Activated T-cell treated with anti-CD3 and anti-CD28 coated beads for 1 hour (primary cell): ENCODE measurements around the gene APOBEC2.

Source experiments
- DNase-seq: peaks from one replicate; pipeline ENCODE4 v3.0.0-alpha.2; 2020; ENCODE audit warnings: low read depth

APOBEC2 gene

DNA sequence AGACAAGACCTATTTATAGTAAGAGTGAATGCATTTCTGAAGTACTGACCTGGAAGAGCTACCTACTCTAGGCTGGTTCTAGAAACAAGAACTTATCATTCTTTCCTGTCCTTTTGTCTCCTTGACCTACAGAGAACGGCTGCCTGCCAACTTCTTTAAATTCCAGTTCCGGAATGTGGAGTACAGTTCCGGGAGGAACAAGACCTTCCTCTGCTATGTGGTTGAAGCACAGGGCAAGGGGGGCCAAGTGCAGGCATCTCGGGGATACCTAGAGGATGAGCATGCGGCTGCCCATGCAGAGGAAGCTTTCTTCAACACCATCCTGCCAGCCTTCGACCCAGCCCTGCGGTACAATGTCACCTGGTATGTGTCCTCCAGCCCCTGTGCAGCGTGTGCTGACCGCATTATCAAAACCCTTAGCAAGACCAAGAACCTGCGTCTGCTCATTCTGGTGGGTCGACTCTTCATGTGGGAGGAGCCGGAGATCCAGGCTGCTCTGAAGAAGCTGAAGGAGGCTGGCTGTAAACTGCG lies 8.3 kb downstream of the APOBEC2 start:
- no peak for DNase-seq

DNA sequence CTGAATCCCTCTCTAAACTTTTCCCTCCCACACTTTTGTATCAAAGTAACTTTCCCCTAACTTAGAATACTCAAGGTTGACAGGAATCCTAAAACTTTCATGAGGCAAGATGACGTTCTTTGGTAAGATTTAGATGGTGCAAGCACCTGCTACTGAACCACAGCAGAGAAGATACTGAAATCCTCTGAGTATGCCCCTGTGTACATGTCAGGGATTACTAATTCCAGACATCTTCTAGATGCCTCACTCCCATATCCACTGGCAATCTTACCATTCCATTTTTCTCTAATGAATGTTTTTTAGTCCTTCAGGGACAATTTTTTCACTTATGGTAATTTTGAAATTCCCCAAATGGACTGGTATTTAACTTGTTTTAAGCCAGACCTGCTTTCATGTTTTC lies 9.1 kb downstream of the APOBEC2 start:
- DNase-seq: no peak

DNA sequence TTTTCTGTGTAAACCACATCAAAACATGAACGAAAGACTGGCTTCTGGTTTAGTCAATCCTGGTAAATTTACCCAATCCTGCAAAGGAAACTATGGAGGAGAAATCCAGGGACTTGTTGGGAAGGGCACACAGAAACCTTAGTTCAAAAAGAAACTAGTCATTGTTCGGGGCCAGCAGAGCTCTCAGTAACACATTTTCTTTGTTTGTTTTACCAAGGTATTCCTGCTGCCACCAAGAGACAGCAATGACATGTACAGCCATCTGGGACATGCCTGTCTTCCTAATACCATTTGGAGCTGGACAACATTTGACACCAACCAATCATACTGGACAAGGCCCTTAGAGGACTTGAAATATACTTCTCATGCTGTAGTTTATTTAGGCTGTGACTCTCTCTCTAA lies 10.9 kb downstream of the APOBEC2 start:
- no peak for DNase-seq

DNA sequence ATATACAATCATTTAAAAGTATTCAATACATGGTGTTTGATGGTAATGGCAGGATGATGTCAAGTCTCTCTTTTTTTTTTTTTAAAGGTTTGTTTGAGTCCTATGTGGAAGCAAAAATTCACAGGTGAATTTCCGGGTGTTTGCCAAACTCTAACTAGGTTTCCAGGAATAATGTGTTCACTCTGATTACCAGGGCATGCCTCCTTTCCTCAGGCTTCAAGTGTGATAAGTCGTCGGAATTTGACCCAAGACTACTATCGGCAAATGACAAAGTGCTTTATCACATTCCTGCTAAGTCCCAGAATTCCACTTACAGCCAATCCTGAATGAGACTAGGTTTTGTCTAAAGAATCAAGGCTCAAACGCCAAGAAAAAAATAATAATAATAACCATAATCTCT lies 11.8 kb downstream of the APOBEC2 start:
- no peak for DNase-seq

DNA sequence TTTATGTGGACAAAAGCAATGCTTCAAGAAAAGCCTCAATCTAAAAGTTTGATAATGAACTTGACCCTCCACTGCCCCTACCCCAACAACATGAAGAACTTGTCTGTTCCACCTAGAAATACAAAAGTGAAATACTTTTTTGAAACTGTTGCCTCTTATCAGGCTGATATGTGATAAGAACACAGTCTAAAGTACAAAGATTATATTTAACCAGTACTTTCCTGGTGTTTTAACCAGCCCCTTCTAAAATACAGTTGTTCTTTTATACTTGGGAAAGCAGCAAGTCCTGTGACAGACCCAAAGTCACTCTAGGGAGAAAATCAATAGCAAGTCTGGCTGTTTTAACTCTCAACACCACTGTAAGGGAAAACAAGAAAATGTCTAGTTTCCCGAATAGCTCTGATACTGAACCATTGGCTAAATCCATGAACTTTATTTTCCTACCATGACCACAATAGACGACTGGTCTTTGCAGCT lies 12.6 kb downstream of the APOBEC2 start:
- DNase-seq: no peak

DNA sequence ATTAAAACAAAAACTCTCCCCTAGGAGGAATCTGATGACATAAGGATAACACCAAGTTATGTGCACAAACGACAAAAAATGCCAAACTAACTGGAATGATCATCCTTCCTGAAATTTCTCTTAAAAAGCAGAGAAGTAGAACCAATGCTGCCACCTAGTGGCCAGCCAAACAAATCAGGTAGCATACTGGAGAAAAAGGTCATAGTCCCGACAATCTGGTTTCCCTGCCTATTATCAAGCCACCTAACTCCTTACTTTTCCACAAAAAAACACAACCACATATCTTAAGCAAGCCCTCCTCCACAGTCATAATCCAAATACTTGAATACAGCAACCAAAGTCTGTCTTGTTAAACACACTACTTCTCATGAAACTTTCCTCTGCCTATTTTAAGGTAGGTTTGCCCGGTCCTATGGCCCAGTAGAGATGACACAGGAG lies 13.9 kb downstream of the APOBEC2 start:
- DNase-seq: peak; percentile 62

DNA sequence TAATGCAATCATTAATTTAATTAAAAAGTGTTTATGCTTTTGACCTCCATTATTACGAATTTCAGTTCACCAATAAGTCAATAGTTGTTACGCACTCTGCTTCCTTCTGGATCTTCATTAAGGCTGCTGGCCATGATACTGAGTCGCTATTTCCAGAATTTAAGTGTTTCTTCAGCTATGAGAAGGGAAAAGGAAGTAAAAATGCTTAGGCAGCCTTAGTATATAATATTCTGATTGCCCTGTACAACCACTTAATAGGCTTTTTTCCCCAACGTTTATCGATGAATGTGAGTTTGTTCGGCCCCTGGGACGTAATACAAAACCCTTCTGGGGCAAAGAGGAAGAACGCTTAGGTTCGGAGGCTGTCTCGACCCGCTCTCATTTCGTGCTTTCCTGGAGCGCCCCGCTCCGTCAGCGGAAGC lies 18.5 kb downstream of the APOBEC2 start:
- peak; percentile 51 for DNase-seq

DNA sequence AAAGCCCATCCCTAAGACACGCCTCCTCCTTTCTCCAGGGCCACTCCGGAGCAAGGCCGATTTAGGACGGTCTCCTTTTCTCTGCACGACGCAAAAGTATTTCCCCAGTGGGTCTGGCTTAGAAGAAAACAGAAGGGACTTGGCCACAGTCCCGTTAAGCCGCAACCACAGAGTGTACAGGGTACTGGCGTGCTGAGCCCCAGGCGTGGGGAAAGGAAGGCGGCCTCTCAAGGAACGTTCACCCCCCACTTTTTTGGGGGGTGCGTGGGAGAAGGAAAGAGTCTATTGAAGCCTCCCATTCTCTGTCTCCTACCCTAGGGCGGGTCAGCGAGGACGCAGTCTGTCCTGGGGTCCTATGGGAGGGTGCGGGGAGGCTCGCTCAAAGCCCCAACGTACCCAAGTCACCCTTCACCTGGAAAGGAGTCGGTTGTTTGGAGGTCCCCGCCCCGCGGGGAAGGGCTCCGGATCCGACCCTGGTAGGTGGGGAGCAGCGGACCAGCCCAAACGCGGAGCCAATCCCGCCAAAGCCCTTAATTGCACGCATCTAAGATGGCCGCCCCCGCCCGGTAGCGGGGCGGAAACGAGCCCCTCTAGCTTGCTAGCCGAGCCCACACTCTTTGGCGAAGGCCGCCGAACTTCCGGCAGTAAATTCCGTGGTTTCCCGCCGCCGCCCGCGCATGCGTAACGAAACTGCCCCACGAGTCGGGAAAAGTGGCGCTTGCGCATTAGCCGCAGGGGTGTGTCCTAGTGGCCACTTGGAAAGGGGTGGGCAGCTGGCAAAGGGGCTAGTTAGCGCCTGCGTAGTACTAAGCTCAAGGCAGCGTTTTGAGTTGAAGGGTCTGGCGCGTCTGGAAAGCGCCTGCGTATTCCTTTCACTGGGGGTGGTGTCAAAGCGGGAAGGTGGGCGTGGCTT lies 19.2 kb downstream of the APOBEC2 start, which contains the start of gene OARD1:
Gene OARD1, minus strand, starts transcription at position 434 of the 913 bp plus-strand sequence. CDS start 722 bp downstream, outside the sequence.
- DNase-seq: peak; percentile 100

DNA sequence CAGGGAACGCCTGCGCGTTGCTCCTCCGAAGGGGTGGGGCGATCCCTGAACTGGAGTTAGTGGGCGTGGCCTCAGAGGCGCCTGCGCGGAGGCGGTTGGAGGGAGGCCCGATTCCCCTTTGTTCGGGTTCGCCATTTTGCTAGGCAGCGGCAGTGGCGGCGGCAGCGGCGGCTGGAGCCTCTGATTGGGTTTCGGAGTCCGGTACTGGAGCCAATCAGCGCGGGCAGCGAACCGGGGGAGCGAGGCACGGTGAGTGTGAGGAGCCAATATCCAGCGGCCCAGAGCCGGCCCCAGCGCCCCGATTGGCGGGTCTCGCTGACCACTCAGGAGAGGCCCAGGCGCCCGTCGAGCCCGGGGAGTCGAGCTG lies 19.8 kb downstream of the APOBEC2 start, which contains the start of gene NFYA:
Gene NFYA, plus strand, starts transcription at position 139 of the 367 bp plus-strand sequence. CDS start 6,116 bp downstream, outside the sequence.
- peak; percentile 100 for DNase-seq

DNA sequence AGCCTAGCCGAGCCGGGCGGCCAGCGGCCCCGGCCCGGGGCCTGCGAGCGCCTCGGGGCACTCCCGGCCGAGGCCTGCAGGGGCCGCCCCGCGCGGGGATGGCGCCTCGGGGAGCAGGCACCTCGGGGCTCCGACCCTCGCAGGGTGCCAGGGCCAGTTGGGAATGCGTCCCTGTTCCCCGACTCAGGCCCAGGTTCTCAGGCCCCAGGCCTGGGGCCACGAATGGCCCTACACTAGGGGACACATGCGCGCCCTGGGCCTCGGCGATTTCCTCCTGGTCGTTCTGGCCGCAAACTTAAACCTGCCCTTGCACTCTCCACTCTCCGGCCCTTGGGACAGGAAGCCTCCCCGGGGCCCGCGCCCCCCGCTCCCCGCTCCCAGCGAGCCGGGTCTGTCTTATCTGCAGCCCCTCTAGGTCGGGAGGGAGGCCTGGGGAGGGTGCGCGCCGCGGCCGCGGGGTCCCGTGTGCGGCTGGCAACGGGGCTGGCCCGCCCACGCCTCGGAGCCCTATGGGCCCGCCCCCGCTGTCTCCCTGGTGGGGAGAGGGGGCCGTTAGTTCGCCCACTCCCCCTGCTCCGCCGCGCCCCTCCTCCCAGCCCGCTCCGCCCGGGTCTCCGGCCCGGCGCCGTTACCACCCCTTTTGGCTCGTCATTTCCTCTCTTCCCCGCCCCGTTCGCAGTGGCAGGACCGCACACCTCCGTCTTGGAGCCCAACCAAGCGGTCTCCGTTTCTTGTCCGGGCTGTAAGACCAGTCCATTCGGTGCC lies 20.4 kb downstream of the APOBEC2 start:
- peak; percentile 71 for DNase-seq

DNA sequence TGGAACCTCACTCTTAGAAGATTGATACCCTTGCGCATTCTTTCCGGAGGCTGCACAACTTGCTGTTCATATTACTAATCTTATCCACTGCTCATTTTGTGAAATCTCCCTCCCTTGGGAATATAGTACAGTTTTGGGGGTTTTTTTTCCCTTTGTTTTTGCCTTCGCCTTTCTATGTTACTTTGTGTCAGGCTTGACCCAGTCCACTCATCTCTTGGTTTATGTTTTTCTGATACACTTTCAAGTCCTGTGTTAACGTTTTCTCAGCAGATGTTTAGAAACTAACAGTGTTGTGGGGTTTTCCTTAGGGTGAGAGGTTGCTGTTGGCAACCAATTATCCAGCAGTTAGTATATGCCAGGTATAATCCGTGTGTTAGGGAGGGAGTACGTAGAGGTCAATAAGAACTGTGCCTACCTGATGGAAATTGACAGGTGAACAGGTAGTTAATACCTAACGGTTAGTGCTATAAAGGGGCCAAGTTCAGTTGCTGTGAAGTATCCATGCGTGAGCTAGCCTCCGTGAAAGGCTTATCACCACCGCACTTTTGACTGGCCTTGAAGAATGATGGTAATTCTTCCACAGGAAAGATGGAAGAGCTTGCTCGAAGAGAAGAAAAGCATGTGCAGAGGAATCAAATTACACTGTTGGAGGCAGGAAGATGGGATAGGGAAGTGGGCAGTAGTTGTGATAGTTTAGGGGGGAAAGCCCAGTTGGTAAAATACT lies 21.1 kb downstream of the APOBEC2 start:
- DNase-seq: no peak

DNA sequence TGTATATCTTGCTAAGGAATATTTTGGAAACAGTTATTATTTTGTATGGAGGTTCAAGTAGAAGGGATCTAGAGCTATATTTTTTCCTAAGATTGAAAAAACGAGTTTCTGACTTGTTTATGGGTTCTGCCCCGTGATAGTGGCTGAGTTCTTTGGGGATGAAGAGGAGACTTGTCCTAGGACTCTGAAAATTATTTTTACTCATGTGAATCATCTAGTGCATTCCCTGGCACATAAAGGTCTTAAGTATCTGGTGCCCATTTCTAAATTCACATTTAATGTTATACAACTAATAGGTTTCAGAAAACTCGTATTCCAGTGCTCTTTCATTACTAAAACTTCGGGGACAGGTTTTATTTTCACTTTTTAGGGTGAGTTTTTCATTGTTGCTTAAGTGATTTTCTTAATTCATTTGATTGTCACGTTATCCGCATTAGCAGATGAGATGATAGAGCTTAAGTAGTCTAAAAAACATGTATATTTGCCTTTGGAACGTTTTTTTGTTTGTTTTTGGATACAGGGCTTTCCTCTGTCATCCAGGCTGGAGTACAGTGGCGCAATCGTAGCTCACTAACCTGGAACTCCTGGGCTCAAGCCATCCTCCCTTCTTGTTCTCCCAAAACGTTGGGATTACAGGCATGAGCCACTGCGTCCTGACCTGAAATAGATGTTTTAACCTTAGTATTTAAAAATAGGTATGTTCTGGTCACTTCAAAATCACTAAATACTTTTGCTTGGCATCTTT lies 21.9 kb downstream of the APOBEC2 start:
- no peak for DNase-seq

DNA sequence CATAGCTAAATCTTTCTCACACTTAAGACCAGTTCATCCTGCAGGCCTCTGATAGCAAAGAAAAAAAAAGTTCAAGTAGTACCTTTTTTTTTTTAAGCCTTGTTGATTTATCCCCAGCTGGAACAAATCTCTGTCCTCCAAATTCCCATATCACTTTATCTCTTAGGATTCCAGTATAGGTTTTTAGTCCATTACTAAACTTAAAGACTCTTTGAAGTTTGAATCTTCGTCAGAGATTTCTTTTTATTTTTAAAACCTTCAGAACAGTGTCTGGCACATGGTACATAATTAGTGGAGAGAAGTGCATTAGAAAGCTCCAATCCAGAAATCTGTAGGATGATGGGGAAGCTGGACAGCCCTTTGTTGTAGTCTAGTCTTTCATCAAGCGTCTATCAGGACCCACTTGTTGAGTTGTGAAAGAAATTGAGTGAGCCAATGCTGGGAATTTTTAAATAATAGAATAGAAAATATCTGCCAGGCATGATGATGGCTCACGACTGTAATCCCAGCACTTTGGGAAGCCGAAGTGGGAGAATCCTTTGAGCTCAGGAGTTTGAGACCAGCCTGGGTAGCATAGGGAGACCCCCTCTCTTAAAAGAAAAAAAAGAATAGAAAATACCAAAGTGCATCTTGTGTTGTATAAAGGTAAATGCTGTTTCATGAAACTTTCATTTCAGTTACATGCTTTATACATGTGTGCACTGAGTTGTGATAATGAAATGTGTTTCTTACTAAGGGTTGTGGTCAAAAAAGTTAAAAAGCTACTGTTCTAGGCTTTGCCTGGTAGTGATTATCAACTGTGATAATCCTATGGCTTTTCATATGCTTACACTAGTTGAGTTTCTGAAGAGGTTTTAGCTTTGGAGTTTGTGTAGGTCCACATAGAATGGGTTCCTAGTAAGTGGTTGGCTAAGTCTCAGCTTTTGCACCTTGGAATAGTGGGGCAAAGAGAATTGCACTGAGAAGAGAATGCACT lies 22.9 kb downstream of the APOBEC2 start:
- DNase-seq: no peak

DNA sequence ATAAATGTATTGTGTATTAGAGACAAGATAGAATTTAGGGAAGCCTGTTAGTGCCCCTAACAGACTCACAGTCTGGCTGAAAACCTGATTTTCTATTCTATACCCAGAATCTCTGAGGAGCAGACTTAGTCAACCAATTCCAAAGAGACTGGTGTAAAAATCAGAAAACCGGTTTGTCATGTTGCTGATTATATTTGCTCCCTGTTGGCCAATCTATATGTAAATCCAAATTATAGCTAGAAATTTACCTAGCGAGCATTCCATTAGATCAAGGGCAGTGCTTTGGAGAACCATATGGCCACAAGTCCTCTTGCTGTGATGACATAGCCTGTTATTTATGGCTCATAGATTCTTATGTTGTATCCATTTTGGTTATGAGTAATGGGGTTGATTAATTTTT lies 24.5 kb downstream of the APOBEC2 start:
- no peak for DNase-seq

DNA sequence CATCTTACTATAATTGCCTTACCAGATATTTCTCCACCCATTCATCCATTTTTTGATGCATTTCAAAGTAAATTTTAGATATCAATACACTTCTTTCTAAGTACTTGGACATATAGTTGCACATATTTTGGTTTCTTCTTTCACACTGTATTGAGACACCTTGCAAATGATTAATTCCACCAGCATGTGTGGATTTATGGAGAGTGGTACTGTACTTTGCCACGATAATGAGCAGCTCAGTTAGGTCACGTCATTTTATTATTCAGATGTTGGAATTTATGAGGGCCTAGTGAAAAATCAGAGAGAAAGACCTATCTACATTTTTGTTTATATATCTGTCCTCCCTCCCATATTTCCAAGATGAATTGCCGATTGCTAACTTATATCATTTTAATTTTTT lies 25.1 kb downstream of the APOBEC2 start:
- no peak for DNase-seq

DNA sequence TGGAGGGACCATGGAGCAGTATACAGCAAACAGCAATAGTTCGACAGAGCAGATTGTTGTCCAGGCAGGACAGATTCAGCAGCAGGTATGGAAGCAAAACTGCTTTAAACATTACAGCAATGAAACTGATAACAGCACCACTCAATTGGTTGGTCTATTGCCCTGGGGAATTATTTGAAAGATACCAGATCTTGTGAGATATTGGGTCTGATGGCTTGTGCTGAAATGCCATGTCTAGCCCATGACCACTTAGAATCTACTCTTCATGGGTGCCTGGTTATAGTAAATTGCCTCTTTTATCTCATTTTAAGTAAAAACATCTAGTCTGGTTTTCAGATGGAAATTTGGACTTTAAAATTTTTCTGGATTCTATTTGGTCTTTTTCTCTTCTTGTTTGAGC lies 26.1 kb downstream of the APOBEC2 start:
- no peak for DNase-seq

DNA sequence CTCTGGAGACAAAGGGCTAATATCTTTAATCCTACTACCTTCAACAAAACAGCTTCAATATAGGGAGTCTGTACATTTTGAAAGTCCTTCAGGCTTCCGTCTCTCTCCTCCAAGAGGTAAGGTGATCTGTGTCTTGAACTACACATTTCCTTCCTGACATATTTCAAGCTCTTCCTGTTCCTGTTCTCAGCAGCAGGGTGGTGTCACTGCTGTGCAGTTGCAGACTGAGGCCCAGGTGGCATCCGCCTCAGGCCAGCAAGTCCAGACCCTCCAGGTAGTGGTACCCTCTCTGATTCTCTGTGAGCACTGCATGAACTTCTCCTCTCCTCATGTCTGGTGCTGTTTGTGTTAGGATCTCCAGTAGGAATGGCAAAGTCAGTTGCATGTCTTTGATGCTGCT lies 27.6 kb downstream of the APOBEC2 start:
- no peak for DNase-seq

DNA sequence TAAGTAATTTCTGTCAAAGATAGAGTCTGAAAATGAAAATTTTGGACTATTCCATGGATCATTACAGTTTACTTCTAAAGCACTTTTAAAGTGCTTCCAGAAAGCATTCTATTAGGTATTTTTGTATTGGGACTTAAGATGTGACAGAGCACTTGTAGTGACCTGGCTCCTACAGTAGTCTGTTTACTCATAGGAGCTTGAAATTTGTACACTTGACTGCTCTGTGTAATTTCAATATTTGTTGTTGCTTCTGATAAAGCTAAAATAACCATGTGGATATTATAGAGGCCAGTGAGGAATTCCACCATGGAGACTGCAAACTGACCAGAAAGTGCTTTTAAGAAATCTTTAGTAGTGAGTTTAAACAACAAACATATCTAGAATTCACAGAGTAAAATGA lies 30.1 kb downstream of the APOBEC2 start:
- DNase-seq: no peak

DNA sequence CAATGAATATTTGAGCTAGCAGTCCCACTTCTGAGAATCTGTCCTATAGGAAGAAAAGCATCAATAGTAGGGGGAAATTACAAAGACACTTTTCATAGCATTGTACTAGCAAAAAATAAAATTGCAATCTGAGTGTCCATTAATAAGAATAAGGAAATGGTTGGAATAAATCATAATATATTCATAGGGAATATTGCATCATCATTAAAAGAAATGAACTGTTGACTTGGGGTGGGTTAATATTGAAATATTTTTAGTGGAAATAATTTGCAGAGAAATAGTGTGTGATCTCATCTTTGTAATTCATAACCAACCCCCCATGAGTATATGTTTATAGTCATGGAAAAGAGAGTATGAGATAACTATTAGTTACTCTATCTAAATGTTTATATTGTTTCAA lies 32.2 kb downstream of the APOBEC2 start:
- no peak for DNase-seq

DNA sequence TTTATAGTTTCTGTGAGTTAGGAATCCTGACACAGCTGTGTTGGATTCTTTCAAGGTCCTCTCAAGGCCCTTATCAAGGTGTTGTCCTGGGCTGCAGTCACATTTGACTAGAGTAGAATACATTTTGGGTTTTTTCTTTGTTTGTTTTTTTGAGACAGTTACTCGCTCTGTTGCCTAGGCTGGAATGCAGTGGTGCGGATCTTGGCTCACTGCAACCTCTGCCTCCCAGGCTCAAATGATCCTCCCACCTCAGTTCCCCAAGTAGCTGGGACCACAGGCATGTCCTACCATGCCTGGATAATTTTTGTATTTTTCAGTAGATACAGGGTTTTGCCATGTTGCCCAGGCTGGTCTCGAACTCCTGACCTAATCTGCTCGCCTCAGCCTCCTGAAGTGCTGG lies 35.4 kb downstream of the APOBEC2 start:
- no peak for DNase-seq
